ENCODE measurements around the gene CFTR. TPM values are rescaled to one million over a fixed set of nuclear protein-coding genes. Genes with fewer than 3 reads are reported as not detected.

The CFTR gene
- total RNA-seq, 1 experiment from 2014 or later: 0.31 TPM

DNA sequence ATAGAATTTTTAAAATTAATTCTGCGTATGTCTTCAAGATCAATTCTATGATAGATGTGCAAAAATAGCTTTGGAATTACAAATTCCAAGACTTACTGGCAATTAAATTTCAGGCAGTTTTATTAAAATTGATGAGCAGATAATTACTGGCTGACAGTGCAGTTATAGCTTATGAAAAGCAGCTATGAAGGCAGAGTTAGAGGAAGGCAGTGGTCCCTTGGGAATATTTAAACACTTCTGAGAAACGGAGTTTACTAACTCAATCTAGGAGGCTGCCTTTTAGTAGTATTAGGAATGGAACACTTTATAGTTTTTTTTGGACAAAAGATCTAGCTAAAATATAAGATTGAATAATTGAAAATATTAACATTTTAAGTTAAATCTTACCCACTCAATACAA is 70.8 kb downstream of the CFTR start:
- H3K36me3 ChIP-seq (ENCODE audit: control insufficient read depth, insufficient read depth, low read length): no peaks in the 10 kb centered on the region
- H3K27ac ChIP-seq (ENCODE audit: low read length): no peak overlapping the region
- intact Hi-C loops (cut with micrococcal nuclease; ENCODE audit: unreplicated experiment) (no loop called here), in situ Hi-C loops (cut with HindIII; ENCODE audit: low pct_unique_long_range_greater_than_20kb, low sequenced_read_pairs) (no loop called here)
- H3K4me3 ChIP-seq (ENCODE audit: low read depth in 2 of 2, low read length in 2 of 2): no peak overlapping the region
- no peaks in the 10 kb centered on the region for H3K9me3 ChIP-seq (ENCODE audit: control insufficient read depth, insufficient read depth, low read depth, low read length)
- TF ChIP-seq, protein P1, sequence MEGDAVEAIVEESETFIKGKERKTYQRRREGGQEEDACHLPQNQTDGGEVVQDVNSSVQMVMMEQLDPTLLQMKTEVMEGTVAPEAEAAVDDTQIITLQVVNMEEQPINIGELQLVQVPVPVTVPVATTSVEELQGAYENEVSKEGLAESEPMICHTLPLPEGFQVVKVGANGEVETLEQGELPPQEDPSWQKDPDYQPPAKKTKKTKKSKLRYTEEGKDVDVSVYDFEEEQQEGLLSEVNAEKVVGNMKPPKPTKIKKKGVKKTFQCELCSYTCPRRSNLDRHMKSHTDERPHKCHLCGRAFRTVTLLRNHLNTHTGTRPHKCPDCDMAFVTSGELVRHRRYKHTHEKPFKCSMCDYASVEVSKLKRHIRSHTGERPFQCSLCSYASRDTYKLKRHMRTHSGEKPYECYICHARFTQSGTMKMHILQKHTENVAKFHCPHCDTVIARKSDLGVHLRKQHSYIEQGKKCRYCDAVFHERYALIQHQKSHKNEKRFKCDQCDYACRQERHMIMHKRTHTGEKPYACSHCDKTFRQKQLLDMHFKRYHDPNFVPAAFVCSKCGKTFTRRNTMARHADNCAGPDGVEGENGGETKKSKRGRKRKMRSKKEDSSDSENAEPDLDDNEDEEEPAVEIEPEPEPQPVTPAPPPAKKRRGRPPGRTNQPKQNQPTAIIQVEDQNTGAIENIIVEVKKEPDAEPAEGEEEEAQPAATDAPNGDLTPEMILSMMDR (IDR thresholded peaks at IDR 0.05): no peak
- TF ChIP-seq, protein P2, sequence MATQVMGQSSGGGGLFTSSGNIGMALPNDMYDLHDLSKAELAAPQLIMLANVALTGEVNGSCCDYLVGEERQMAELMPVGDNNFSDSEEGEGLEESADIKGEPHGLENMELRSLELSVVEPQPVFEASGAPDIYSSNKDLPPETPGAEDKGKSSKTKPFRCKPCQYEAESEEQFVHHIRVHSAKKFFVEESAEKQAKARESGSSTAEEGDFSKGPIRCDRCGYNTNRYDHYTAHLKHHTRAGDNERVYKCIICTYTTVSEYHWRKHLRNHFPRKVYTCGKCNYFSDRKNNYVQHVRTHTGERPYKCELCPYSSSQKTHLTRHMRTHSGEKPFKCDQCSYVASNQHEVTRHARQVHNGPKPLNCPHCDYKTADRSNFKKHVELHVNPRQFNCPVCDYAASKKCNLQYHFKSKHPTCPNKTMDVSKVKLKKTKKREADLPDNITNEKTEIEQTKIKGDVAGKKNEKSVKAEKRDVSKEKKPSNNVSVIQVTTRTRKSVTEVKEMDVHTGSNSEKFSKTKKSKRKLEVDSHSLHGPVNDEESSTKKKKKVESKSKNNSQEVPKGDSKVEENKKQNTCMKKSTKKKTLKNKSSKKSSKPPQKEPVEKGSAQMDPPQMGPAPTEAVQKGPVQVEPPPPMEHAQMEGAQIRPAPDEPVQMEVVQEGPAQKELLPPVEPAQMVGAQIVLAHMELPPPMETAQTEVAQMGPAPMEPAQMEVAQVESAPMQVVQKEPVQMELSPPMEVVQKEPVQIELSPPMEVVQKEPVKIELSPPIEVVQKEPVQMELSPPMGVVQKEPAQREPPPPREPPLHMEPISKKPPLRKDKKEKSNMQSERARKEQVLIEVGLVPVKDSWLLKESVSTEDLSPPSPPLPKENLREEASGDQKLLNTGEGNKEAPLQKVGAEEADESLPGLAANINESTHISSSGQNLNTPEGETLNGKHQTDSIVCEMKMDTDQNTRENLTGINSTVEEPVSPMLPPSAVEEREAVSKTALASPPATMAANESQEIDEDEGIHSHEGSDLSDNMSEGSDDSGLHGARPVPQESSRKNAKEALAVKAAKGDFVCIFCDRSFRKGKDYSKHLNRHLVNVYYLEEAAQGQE (IDR thresholded peaks at IDR 0.05; ENCODE audit: insufficient read depth in 1 of 2, low read depth in 2 of 2, low read length in 1 of 2): no peak
- TF ChIP-seq TCF7L2 (IDR thresholded peaks at IDR 0.05; ENCODE audit: low read depth, low read length): no peak
- no peak for TF ChIP-seq POLR2AphosphoS5 (IDR thresholded peaks at IDR 0.05; ENCODE audit: low read depth, low read length)
- TF ChIP-seq SIN3A (IDR thresholded peaks at IDR 0.05; ENCODE audit: borderline replicate concordance, insufficient read depth, low read depth, low read length): no peak
- no peaks in the 10 kb centered on the region for H3K27me3 ChIP-seq (ENCODE audit: control insufficient read depth, insufficient read depth, low read length)
- BruUV-seq (replicated peaks): no TSS peak
- ATAC-seq (no peak), DNase-seq (ENCODE audit: low read depth, low spot score) (no peak)
- H3K4me1 ChIP-seq (ENCODE audit: control insufficient read depth, insufficient read depth, low read length): no peaks in the 10 kb centered on the region
- ChIA-PET POLR2A (no interaction called here), CTCF (no interaction called here)

DNA sequence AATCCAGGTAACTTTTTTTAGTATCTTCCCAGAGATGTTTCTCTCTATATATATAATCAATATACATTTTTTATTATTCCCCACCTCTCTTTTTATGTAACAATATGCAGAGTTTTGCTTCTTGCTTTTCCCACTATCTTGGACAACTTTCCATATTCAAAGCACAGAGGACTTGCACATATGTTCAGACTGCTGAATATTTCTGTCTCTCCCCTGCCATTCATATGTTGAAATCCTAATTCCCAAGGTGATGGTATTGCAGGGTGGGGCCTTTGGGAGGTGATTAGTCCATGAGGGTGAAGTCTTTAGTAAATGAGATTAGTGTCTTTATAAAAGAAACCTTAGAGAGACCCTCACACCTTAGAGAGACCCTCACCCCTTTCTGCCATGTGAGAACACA is 72.8 kb downstream of the CFTR start:
- ATAC-seq: no peak
- TF ChIP-seq, protein P1 (IDR thresholded peaks at IDR 0.05): no peak
- TF ChIP-seq, protein P2 (IDR thresholded peaks at IDR 0.05; ENCODE audit: insufficient read depth in 1 of 2, low read depth in 2 of 2, low read length in 1 of 2): no peak
- TF ChIP-seq TCF7L2 (IDR thresholded peaks at IDR 0.05; ENCODE audit: low read depth, low read length): no peak
- no peak for TF ChIP-seq POLR2AphosphoS5 (IDR thresholded peaks at IDR 0.05; ENCODE audit: low read depth, low read length)
- TF ChIP-seq SIN3A (IDR thresholded peaks at IDR 0.05; ENCODE audit: borderline replicate concordance, insufficient read depth, low read depth, low read length): no peak
- no peaks in the 10 kb centered on the region for H3K36me3 ChIP-seq (ENCODE audit: control insufficient read depth, insufficient read depth, low read length)
- H3K4me1 ChIP-seq (ENCODE audit: control insufficient read depth, insufficient read depth, low read length): no peaks in the 10 kb centered on the region
- no peak overlapping the region for H3K4me3 ChIP-seq (ENCODE audit: low read depth in 2 of 2, low read length in 2 of 2)
- ChIA-PET CTCF (no interaction called here), POLR2A (no interaction called here)
- DNase-seq (ENCODE audit: low read depth, low spot score): no peak
- no peak overlapping the region for H3K27ac ChIP-seq (ENCODE audit: low read length)
- H3K27me3 ChIP-seq (ENCODE audit: control insufficient read depth, insufficient read depth, low read length): no peaks in the 10 kb centered on the region
- intact Hi-C loops (cut with micrococcal nuclease; ENCODE audit: unreplicated experiment): no loop called here
- in situ Hi-C loops (cut with HindIII; ENCODE audit: low pct_unique_long_range_greater_than_20kb, low sequenced_read_pairs): no loop called here
- H3K9me3 ChIP-seq (ENCODE audit: control insufficient read depth, insufficient read depth, low read depth, low read length): no peaks in the 10 kb centered on the region
- no TSS peak for BruUV-seq (replicated peaks)
